K562 (cell line): ENCODE measurements around the gene SHANK1.

Source experiments
- CHD1 ChIP-seq: fragments of 200-600 bp; sonication (generic); IDR thresholded peaks from one replicate; pipeline ENCODE4 v1.6.1; 2012; ENCODE audit warnings: mild to moderate bottlenecking, moderate library complexity, low read length, inconsistent platforms
- CREB3 ChIP-seq: fragments of 450-650 bp; conservative IDR thresholded peaks from 2 replicates; pipeline ENCODE4 v1.6.1; 2016; ENCODE audit warnings: missing genetic modification characterization, low read depth, mild to moderate bottlenecking, missing compliant biosample characterization, moderate library complexity
- E2F6 ChIP-seq, 2 experiments: IDR thresholded peaks; 2 replicates each; pipeline ENCODE4 v1.6.1; 2011; ENCODE audit warnings: borderline replicate concordance in 1 of 2, control low read depth in 1 of 2, low read depth in 1 of 2, low read length in 1 of 2, mild to moderate bottlenecking in 1 of 2, mixed read lengths in 1 of 2, moderate library complexity in 1 of 2; ENCODE audit not compliant: insufficient read depth in 1 of 2, insufficient read length in 1 of 2, poor library complexity in 1 of 2, severe bottlenecking in 1 of 2; ENCODE audit errors: extremely low read depth in 1 of 2
- IFI16 ChIP-seq: fragments of 250-450 bp; sonication (Bioruptor Pico); IDR thresholded peaks from 2 replicates; pipeline ENCODE4 v2.1.2; 2022; ENCODE audit warnings: mild to moderate bottlenecking, inconsistent platforms
- KDM5B ChIP-seq: fragments of 200-600 bp; sonication (generic); IDR thresholded peaks from 2 replicates; pipeline ENCODE4 v1.6.1; 2012; ENCODE audit warnings: low read depth, mild to moderate bottlenecking, moderate library complexity, low read length, control low read depth, inconsistent platforms; ENCODE audit not compliant: insufficient replicate concordance
- MYBL2 ChIP-seq, 2 experiments: fragments of 450-650 bp in 1 of 2; sonication (generic) in 1 of 2; formaldehyde crosslinking in 1 of 2; IDR thresholded peaks; 2 replicates each; pipeline versions ENCODE4 v1.6.1 to v1.8.1; 2017 to 2022; ENCODE audit warnings: borderline replicate concordance in 1 of 2, inconsistent platforms in 1 of 2, low read depth in 1 of 2, mild to moderate bottlenecking in 1 of 2, missing genetic modification reagents in 1 of 2, moderate library complexity in 1 of 2
- SMC3 ChIP-seq: conservative IDR thresholded peaks from 2 replicates; pipeline ENCODE4 v1.6.1; 2011; ENCODE audit warnings: low read depth, low read length, improper control_type of control experiment; ENCODE audit not compliant: insufficient read depth
- TEAD1 ChIP-seq, 2 experiments: fragments of 450-650 bp in 1 of 2; sonication (generic) in 1 of 2; formaldehyde crosslinking; IDR thresholded peaks; 2 replicates each; pipeline versions ENCODE4 v1.4.0 to v1.8.0; 2020 to 2022; ENCODE audit warnings: mild to moderate bottlenecking in 2 of 2, missing genetic modification reagents in 1 of 2
- ZBTB49 ChIP-seq: sonication (generic); formaldehyde crosslinking; IDR thresholded peaks from 2 replicates; pipeline ENCODE4 v1.8.0; 2022; ENCODE audit warnings: missing genetic modification reagents, mild to moderate bottlenecking, borderline replicate concordance
- ZSCAN29 ChIP-seq: fragments of 450-650 bp; IDR thresholded peaks from 2 replicates; pipeline ENCODE4 v1.6.1; 2017

GRCh38 chr19:50743537-50743936 is 23.9 kb upstream of the SHANK1 start:
- no peak for TF ChIP-seq KDM5B
- TF ChIP-seq TEAD1 (CRISPR knock-in tag; IDR thresholded peaks at IDR 0.05): no peak
- no peak for TF ChIP-seq E2F6 (IDR thresholded peaks at IDR 0.05; ENCODE audit: borderline replicate concordance in 1 of 2, extremely low read depth in 1 of 2, insufficient read depth in 1 of 2, insufficient read length in 1 of 2, low read depth in 1 of 2, low read length in 1 of 2, poor library complexity in 1 of 2, severe bottlenecking in 1 of 2)
- TF ChIP-seq MYBL2 (IDR thresholded peaks at IDR 0.05; ENCODE audit: low read depth): no peak
- no peak for TF ChIP-seq MYBL2 (CRISPR knock-in tag; IDR thresholded peaks at IDR 0.05; ENCODE audit: borderline replicate concordance)
- no peak for TF ChIP-seq ZSCAN29
- TF ChIP-seq CREB3 (tag): no peak
- no peak for TF ChIP-seq IFI16 (CRISPR knock-in tag)
- no peak for TF ChIP-seq CHD1
- no peak for TF ChIP-seq ZBTB49 (CRISPR knock-in tag)
- no peak for TF ChIP-seq SMC3
